Measurements from ENCODE around the gene DTWD1. TPM values are rescaled to one million over a fixed set of nuclear protein-coding genes. Genes with fewer than 3 reads are reported as not detected.
A peak's percentile ranks its signal among the peaks of the same experiment; 100 is the strongest.
"Not testable (repeated sequence)": the region's sequence is repeated elsewhere in the genome, so short reads cannot be mapped to it uniquely, and the experiment has no call there.

DTWD1 gene
- total RNA-seq, 1 donor from 2014 or later, result 42.3 TPM

DNA sequence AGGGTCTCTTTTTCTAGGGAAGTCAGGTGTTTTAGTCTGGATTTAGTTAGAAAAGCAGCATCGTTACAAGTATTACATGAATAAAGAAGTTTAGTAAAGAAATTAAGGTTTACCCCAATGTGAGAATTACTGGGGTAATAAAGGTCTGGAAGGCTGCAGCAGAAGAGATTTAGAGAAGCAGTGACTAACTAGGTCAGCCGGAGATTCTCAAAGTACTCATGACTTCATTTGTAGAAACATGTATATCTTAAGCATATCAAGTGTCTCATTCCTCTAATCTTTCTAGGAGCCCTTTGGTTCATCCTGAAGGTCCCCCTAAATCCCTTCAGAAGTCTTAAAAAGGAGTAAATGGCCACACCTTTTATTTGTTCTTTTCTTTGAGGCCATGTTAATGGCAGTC lies 26.0 kb downstream of the DTWD1 start:
- DNase-seq, result no peak

- no peak for DNase-seq
Observed at GRCh38 chr15:49649987-49650386, 29.1 kb downstream of the DTWD1 start.

DNA sequence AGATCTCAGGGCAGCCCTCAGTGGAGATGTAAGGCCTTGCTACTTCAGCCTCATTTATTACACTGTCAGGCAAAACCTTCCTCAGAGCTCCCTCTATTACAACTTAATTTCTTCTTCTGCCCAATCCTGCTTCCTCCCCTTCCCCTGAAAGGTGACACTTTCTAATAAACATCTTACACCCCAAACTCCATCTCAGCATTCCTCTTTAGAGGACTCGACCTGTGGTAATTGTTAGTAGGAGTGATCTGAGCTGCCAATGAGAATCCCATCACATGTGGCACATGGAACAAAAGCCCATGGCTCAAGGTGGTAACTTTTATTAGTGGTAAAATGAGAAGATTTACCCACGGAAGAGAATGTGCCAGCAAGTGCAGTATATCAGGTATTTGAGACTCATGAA lies 29.8 kb downstream of the DTWD1 start:
- no peak for DNase-seq

DNA sequence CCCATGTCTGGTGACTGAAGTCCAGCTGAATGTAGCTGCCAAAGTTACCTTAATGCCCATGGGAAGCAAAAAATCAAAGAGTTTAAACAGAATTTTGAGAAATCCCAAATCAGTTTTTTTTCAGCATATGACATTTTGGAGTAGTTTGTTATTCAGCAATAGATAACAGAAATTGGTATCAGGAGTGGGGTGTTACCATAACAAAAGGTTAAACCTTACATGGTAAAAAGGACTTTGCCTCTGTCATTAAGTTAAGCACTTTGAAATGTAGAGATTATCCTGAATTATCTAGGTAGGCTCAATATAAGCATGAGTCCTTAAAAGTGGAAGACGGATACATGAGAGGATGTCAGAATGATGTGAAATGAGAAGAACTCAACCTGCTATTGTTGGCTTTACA lies 32.1 kb downstream of the DTWD1 start:
- no peak for DNase-seq

DNA sequence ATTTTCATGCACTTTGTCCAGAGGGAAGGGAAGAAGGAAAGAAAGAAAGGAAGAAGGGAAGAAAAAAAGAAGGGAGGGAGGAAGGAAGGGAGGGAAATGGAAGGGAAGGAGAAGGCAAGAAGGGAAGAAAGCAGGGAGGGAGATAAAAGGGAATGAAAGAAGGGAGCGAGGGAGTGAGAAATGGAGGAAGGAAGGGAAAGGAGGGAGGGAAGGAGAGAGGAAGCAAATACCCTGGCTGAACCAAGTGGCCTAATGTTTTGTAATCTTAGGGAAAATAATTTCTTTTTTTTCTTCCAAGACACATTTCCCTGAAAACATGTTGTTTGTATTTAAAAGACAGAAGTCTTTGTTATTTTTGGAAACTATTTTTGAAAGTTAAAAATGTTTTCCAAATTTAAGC lies 35.9 kb downstream of the DTWD1 start:
- DNase-seq, result no peak

- DNase-seq, result no peak
Observed at GRCh38 chr15:49664716-49665115, 43.9 kb downstream of the DTWD1 start.

DNA sequence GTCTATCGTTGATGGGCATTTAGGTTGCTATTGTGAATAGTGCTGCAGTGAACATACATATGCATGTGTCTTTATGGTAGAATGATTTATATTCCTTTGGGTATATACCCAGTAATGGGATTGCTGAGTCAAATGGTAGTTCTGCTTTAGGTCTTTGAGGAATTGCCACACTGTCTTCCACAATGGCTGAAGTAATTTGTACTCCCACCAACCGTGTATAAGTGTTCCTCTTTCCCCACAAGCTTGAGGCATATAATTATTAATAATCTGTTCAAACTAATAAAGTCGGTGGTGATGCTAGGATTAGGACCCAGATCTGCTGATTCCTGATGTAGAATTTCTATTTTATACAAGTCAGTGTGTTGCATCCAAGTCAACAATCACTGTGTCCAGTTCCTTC lies 45.6 kb downstream of the DTWD1 start:
- DNase-seq, result not testable (repeated sequence)

DNA sequence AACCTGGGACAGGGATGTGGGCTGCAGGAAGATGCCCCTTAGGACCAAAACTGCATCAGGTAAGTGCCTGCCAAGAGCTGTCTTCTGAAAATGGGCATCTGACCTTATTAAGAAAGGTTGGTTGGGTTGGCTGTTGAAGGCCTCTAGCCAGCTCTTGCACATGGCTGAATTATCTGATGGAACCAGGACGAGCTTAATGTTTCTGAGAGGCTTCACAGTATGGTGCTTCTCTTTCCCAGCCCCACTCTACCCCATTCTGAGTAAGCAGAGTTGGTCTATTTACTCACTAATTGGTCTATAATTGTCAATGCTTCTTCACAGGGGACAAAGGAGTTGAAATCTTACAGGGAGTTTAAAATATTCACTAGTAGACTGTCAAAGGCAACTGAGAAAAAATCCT lies 48.4 kb downstream of the DTWD1 start:
- DNase-seq, result no peak

GRCh38 chr15:49673861-49674260 lies 53.0 kb downstream of the DTWD1 start:
- no peak for DNase-seq

DNA sequence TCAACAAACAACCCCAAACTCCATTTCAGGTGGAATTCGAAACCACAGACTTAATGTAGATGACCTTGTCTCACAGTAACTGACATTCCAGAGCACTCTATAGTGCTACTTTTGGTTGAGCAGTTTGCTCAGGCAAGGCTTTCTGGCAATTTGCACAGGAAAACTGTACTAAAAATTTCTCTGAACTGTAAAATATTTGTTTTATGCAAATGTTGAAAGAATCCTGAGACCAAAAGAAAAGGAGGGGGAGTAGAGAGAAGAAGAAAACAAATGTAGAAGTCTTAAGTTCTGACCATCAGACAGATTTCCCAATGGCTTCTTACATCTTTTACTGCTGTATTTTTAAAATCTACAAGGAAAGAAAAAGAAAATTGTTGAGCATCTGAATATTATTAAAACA lies 53.5 kb downstream of the DTWD1 start:
- no peak for DNase-seq

DNA sequence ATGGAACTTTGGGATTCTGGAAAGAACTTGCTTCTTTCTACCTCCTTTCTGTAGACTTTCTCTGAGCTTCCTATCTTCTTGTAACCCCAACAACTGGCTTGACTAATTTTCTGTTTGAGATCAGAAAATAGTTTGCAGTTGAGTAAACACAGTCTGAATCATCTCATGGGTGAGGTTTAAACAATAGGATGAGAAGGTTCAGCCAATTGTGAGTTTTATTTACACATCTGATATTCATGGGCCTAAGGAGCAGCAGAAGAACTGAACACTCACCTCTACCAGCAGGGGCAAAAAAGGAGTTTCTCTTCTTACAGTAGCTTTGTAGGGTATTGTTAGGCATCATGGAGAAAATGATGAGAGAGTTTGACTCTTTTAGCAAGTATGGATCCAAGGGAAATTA lies 54.2 kb downstream of the DTWD1 start:
- DNase-seq, result no peak

DNA sequence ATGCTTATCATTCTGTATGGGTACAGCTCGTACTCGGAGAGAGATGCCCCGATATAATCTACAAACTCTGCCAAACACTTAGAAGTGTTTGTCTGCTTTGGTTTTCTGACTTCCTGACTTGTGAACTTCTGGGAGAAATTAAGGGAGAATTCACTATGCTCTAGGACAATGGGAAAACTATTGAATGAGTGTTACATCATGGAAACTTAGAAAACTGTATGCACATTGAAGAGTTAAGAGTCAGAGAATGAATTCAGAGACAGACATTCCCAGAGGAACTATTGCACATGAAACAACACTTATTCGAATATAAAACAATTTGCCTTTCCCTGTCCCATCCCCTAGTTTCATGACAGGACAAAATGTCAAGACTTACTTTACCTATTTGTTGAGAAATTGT lies 57.8 kb downstream of the DTWD1 start:
- DNase-seq, result no peak

DNA sequence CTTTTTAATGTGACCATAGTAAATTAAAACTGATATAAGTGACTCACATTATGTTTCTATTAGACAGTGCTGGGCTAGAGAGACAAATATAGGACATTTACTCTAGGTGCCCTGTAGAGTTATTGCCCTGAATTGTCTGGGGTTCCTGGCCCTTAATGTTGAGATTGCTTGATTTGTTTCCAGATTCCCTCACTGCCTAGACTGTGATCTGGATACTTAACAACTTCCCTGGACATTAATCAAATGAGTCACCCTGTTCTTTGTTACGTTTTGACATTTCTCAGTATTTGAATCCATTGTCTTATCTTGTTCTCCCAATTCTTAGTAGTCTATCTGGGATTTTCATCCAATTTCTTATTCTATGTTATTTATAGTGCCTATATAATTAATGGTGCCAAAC lies 65.8 kb downstream of the DTWD1 start:
- DNase-seq, result no peak

- peak; percentile 4 for DNase-seq
Observed at GRCh38 chr15:49688135-49688790, 67.4 kb downstream of the DTWD1 start.

DNA sequence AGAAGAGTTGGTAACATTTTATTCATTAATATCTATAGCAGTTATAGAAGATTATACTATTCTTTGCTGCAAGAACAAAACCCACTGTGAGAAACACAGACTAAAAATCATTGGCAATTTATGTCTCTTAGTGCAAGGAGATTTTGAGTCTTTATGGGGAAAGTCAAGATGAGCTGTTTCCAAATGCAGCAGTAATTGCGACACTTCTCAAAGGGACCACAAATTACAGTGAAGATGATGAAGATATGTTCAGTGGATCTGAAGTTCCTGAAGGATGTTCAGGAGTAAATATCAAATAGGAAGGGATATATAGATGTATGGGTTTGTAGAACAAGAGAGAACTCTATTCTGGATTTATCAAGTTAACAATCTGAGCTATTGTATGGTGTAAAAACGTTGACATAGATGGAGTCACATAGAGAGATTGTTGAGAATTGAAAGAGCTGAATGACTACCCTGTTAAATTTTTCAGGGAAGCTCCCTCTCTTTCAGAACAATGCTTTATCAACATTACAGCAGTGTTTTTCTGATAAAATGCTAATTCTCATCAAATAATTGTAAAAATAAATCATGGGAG lies 71.8 kb downstream of the DTWD1 start:
- no peak for DNase-seq

- DNase-seq, result no peak
Observed at GRCh38 chr15:49693498-49693897, 72.7 kb downstream of the DTWD1 start.

DNA sequence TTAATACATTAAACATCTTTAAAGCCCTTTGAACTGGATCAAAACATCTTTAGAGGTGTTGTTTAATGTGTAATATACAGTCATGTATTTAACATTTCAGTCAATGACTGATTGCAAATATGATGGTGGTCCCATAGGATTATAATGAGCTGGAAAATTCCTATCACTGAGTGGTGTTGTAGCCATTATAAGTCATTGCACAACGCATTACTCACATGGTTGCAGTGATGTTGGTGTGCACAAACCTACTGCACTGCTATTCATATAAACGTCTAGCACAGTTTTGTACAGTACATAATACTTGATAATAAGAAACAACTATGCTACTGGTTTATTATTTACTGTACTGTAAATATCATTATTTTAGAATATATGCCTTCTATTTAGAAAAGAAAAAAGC lies 75.6 kb downstream of the DTWD1 start:
- no peak for DNase-seq

GRCh38 chr15:49697121-49697520 lies 76.3 kb downstream of the DTWD1 start:
- DNase-seq, result no peak

DNA sequence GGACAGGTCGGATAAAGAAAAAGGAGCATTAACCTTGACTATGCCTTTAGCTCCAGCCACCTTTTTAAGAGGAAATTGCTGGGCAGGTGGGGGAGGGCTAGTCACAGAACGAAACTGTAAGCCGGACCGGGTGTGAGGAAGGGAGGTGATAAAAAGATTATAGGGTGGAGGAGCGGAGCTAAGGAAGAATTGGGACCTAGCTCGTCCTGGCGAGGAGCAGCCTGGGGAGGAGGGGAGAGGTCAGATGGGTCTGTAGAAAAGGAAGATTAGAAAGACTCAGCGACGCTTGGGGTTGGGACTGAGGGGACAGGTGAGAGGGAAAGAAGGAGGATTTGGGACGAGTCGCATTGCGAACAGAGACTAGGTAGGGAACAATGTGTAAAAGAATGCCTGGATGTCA lies 82.1 kb downstream of the DTWD1 start:
- not testable (repeated sequence) for DNase-seq

Other genes with a start within 250 kb of the DTWD1 start
- 0.31 TPM for gene FGF7, start 197.8 kb upstream of the DTWD1 start, total RNA-seq
- 7.3 TPM for gene FAM227B, start 230 bp upstream of the DTWD1 start, total RNA-seq

Data from occipital lobe (tissue), 2 donors.